Measurements from ENCODE around the gene YTHDC1.
A peak's percentile ranks its signal among the peaks of the same experiment; 100 is the strongest.
"Not testable (repeated sequence)": the region's sequence is repeated elsewhere in the genome, so short reads cannot be mapped to it uniquely, and the experiment has no call there.

The YTHDC1 gene

DNA sequence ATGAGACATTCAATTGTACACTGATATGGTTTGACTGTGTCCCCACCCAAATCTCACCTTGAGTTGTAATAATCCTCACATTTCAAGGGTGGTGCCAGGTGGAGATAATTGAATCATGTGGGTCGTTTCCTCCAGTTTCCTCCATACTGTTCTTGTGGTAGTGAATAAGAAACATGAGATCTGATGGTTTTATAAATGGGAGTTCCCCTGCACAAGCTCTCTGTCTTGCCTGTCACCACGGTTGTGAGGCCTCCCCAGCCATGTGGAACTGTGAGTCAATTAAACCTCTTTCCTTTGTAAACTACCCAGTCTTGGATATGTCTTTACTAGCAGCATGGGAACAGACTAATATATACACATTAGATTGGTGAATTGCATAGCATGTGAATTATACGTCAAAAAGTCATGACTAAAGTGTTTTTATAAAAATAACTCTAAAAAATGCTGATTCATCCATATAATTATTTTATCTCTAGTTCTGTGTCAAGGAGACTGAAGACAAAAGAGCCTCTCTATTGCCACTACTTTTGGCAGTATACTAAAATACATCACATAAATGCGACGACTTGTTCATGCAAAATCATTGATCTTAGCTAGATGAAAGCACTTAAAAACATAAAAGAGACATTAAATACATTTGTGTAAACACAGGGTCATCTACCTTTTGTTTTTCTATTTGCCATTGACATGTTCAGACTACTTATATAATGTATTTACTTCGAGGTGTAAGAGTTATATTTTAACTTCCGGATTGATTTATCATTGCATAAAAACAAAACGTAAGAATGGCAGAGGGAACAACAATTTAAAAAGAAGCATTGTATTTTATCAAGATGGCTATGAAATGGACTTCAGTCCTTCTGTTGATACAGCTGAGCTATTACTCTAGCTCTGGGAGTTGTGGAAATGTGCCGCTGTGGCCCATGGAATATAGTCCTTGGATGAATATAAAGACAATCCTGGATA is 50.1 kb downstream of the YTHDC1 start:
- no peak overlapping the region for H3K27ac Mint-ChIP-seq
- H3K9me3 Mint-ChIP-seq = peaks cover 10% of the 10 kb centered on the region
- DNase-seq (ENCODE audit: low spot score) = peak; percentile 12
- H3K4me1 Mint-ChIP-seq (ENCODE audit: low read depth) = peaks cover 2% of the 10 kb centered on the region
- H3K4me3 Mint-ChIP-seq = no peak overlapping the region
- no peaks in the 10 kb centered on the region for H3K36me3 Mint-ChIP-seq (ENCODE audit: low read depth)
- H3K27me3 Mint-ChIP-seq (ENCODE audit: low read depth) = peaks cover 5% of the 10 kb centered on the region

DNA sequence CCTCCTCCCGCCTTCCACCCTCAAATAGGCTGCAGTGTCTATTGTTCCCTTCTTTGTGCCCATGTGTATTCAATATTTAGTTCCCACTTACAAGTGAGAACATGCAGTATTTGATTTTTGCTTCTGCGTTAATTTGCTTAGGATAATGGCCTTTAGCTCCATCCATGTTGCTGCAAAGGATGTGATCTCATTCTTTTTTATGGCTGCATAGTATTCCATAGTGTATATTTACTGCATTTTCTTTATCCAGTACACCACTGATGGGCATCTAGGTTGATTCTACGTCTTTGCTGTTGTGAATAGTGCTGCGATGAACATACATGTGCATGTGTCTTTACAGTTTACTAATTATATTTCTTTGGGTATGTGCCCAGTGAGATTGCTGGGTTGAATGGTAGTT is 52.8 kb downstream of the YTHDC1 start:
- Mint-ChIP-seq H3K4me1 (ENCODE audit: low read depth) (peaks cover 2% of the 10 kb centered on the region), H3K36me3 (ENCODE audit: low read depth) (no peaks in the 10 kb centered on the region), H3K27ac (no peak overlapping the region), H3K9me3 (peaks cover 10% of the 10 kb centered on the region), H3K27me3 (ENCODE audit: low read depth) (no peaks in the 10 kb centered on the region), H3K4me3 (no peak overlapping the region)
- no peak for DNase-seq (ENCODE audit: low spot score)

DNA sequence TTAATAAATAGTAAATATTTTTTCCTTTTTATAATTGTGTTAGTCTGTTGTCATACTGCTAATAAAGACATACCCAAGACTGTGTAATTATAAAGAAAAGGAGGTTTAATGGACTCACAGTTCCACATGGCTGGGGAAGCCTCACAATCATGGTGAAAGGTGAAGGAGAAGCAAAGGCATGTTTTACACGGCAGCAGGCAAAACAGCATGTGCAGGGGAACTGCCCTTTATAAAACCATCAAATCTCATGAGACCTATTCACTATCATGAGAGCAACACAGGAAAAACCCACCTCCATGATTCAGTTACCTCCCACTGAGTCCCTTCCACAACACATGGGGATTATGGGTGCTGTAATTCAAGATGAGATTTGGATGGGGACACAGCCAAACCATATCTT is 58.6 kb downstream of the YTHDC1 start:
- Mint-ChIP-seq H3K36me3 (ENCODE audit: low read depth) (no peaks in the 10 kb centered on the region), H3K27me3 (ENCODE audit: low read depth) (peaks cover 7% of the 10 kb centered on the region), H3K27ac (no peak overlapping the region), H3K9me3 (no peaks in the 10 kb centered on the region), H3K4me1 (ENCODE audit: low read depth) (no peaks in the 10 kb centered on the region), H3K4me3 (no peak overlapping the region)
- no peak for DNase-seq (ENCODE audit: low spot score)

DNA sequence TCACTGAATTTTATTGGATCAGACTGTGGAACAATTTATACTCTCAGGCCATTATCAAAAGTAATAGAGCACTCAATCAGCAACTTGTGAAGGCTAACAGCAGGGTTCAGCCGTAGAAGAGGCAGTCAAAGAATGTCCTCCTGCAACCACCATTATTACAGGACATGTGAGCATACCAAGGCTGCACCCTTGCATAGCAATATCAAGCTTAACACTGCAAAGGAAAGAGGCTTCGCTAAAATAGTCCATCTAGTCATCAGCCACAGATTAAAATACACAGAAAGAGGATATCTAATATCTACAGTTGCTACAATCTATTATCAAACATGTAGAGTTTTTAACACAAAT is 61.5 kb downstream of the YTHDC1 start:
- Mint-ChIP-seq H3K27ac (no peak overlapping the region), H3K4me1 (ENCODE audit: low read depth) (no peaks in the 10 kb centered on the region), H3K4me3 (no peak overlapping the region), H3K27me3 (ENCODE audit: low read depth) (peaks cover 7% of the 10 kb centered on the region), H3K36me3 (ENCODE audit: low read depth) (no peaks in the 10 kb centered on the region), H3K9me3 (no peaks in the 10 kb centered on the region)
- DNase-seq (ENCODE audit: low spot score) = no peak

DNA sequence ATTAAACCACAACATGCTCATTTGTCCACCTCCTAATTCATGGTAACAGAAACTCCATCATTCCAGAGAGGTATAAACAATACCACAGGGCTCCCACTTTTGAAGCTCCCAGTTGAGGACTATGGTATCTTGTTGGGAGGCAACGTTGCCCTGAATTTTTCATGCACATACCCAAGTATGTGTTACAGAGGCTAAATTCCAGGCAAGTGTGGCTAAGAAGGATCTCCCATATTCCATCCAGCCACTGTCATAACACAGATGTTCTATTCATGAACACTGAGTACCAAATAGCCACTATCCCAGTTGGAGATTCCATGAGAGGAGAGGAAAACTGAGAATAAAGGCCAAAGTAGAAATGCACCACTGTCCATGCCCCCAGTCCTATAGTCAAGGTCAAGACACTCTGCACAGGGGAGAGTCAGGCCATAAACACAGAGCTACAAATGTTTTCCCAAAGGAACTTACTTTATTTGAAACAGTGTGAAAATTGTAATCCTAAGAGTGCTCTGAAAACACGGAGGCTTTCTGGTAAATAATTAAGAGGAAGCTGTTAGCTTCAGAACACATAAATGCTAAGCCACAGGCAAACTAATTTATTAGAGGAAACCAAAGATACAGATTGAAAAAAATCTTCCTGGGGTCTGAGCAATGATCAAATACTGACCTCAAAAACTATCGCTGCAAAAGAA is 62.0 kb downstream of the YTHDC1 start:
- H3K27me3 Mint-ChIP-seq (ENCODE audit: low read depth) = peaks cover 7% of the 10 kb centered on the region
- DNase-seq (ENCODE audit: low spot score) = no peak

DNA sequence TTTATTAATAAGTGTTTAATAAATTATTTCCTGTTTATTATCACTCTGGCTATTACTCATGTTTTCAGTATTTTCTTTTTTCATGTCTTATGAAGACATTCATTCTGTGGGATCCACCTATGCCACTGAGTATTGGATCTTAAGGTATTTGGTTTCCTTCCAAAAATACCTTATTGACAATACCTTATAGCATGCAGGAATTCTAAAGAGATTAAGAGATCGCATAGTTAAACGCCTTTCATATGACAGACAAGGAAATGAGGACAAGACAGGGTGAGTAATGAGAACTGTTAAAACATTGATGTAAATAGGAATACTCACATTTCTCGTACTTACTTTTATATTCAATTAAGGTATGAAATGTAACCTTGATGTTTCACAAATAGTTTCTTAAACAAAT is 66.2 kb downstream of the YTHDC1 start:
- Mint-ChIP-seq H3K27me3 (ENCODE audit: low read depth) (peaks cover 3% of the 10 kb centered on the region), H3K4me1 (ENCODE audit: low read depth) (no peaks in the 10 kb centered on the region), H3K4me3 (no peak overlapping the region), H3K27ac (no peak overlapping the region), H3K9me3 (no peaks in the 10 kb centered on the region), H3K36me3 (ENCODE audit: low read depth) (no peaks in the 10 kb centered on the region)
- DNase-seq (ENCODE audit: low spot score) = no peak

More for the DNA sequence above, 62.0 kb downstream of the YTHDC1 start:
- H3K27ac Mint-ChIP-seq = no peak overlapping the region
- no peak overlapping the region for H3K4me3 Mint-ChIP-seq
- H3K9me3 Mint-ChIP-seq = no peaks in the 10 kb centered on the region
- H3K36me3 Mint-ChIP-seq (ENCODE audit: low read depth) = no peaks in the 10 kb centered on the region
- H3K4me1 Mint-ChIP-seq (ENCODE audit: low read depth) = no peaks in the 10 kb centered on the region

- no peaks in the 10 kb centered on the region for H3K36me3 Mint-ChIP-seq (ENCODE audit: low read depth)
- H3K27me3 Mint-ChIP-seq (ENCODE audit: low read depth) = peaks cover 3% of the 10 kb centered on the region
- no peaks in the 10 kb centered on the region for H3K9me3 Mint-ChIP-seq
- H3K4me1 Mint-ChIP-seq (ENCODE audit: low read depth) = no peaks in the 10 kb centered on the region
- H3K27ac Mint-ChIP-seq = no peak overlapping the region
- DNase-seq (ENCODE audit: low spot score) = no peak
- no peak overlapping the region for H3K4me3 Mint-ChIP-seq
Observed at GRCh38 chr4:68283095-68283494, 66.8 kb downstream of the YTHDC1 start.

DNA sequence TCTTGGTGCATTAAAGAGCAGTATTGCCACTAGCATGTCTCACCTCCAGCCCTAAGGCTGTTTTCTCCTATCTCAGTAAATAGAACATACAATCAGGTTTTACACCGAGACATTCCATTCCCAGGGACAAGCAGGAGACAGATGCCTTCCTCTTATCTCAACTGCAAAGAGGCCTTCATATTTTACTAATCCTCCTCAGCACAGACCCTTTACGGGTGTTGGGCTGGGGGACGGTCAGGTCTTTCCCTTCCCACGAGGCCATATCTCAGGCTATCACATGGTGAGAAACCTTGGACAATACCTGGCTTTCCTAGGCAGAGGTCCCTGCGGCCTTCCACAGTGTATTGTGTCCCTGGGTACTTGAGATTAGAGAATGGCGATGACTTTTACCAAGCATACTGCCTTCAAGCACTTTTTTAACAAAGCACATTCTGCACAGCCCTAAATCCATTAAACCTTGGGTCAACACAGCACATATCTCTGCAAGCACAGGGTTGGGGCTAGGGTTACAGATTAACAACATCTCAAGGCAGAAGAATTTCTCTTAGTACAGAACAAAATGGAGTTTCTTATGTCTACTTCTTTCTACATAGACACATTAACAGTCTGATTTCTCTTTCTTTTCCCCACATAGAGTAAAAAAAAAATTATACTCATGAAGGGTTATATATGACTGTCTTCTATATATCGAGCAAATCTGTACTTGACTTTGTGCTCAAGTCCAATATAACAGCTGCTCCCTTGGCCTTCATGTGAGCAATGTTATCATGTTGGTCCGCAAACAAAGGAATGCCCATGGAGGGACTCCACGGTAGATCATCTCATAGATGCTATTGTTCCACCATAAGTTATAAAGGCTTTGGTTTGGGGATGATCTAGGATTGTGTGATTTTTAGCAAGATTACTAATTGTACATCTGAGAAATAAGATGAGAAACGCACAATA is 67.8 kb downstream of the YTHDC1 start:
- not testable (repeated sequence) for H3K27ac Mint-ChIP-seq; H3K36me3 Mint-ChIP-seq (ENCODE audit: low read depth); H3K9me3 Mint-ChIP-seq; H3K4me1 Mint-ChIP-seq (ENCODE audit: low read depth); H3K27me3 Mint-ChIP-seq (ENCODE audit: low read depth); H3K4me3 Mint-ChIP-seq; DNase-seq (ENCODE audit: low spot score)

- no peaks in the 10 kb centered on the region for H3K9me3 Mint-ChIP-seq
- no peaks in the 10 kb centered on the region for H3K4me1 Mint-ChIP-seq (ENCODE audit: low read depth)
- DNase-seq (ENCODE audit: low spot score) = no peak
- H3K27ac Mint-ChIP-seq = no peak overlapping the region
- H3K36me3 Mint-ChIP-seq (ENCODE audit: low read depth) = no peaks in the 10 kb centered on the region
- H3K4me3 Mint-ChIP-seq = no peak overlapping the region
- no peaks in the 10 kb centered on the region for H3K27me3 Mint-ChIP-seq (ENCODE audit: low read depth)
Observed at GRCh38 chr4:68278029-68278428, 71.9 kb downstream of the YTHDC1 start.

DNA sequence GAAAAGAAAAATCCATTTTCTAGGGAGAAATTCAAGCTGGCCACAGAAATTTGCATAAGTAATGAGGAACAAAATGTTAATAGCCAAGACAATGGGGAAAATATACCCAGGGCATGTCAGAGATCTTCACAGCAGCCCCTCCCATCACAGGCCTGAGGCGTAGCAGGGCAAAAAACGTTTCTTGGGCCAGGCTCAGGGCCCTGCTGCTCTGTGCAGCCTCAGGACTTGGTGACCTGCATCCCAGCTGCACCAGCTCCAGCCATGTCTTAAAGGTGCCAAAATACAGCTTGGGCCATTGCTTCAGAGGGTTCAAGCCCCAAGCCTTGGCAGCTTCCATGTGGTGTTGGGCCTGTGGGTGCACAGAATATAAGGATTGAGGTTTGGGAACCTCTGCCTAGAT is 72.3 kb downstream of the YTHDC1 start:
- no peak for DNase-seq (ENCODE audit: low spot score)
- H3K27ac Mint-ChIP-seq = no peak overlapping the region

GRCh38 chr4:68272860-68273259 is 77.0 kb downstream of the YTHDC1 start:
- no peaks in the 10 kb centered on the region for H3K36me3 Mint-ChIP-seq (ENCODE audit: low read depth)
- peaks cover under 1% of the 10 kb centered on the region for H3K4me1 Mint-ChIP-seq (ENCODE audit: low read depth)
- no peak overlapping the region for H3K27ac Mint-ChIP-seq
- no peak overlapping the region for H3K4me3 Mint-ChIP-seq
- H3K9me3 Mint-ChIP-seq = peaks cover 4% of the 10 kb centered on the region
- no peak for DNase-seq (ENCODE audit: low spot score)
- no peaks in the 10 kb centered on the region for H3K27me3 Mint-ChIP-seq (ENCODE audit: low read depth)

More for the DNA sequence above, 72.3 kb downstream of the YTHDC1 start:
- H3K27me3 Mint-ChIP-seq (ENCODE audit: low read depth) = no peaks in the 10 kb centered on the region
- H3K4me3 Mint-ChIP-seq = no peak overlapping the region
- no peaks in the 10 kb centered on the region for H3K9me3 Mint-ChIP-seq
- no peaks in the 10 kb centered on the region for H3K4me1 Mint-ChIP-seq (ENCODE audit: low read depth)
- H3K36me3 Mint-ChIP-seq (ENCODE audit: low read depth) = no peaks in the 10 kb centered on the region

DNA sequence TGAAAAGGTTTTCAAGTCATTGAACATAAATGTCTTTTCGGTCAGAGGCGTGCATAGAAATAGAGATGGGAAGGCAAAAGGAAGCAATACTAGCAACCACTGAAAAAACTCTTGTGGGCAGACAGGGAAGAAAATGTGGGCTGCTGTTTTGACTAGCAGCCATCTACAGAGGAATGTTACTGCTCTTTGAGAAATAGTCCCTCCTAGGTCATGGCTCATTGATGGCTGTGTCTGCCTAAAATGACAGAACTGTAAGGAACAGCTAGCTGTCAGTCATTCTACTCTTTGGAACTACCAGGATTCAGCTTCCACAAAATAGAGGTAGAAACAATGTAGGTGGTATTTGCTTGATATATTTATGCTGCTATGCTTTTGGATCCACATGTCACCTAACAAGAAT is 77.5 kb downstream of the YTHDC1 start:
- Mint-ChIP-seq H3K9me3 (peaks cover 7% of the 10 kb centered on the region), H3K36me3 (ENCODE audit: low read depth) (no peaks in the 10 kb centered on the region), H3K4me3 (peak overlapping the region; percentile 56), H3K27me3 (ENCODE audit: low read depth) (no peaks in the 10 kb centered on the region), H3K4me1 (ENCODE audit: low read depth) (peaks cover 5% of the 10 kb centered on the region), H3K27ac (no peak overlapping the region)
- no peak for DNase-seq (ENCODE audit: low spot score)

DNA sequence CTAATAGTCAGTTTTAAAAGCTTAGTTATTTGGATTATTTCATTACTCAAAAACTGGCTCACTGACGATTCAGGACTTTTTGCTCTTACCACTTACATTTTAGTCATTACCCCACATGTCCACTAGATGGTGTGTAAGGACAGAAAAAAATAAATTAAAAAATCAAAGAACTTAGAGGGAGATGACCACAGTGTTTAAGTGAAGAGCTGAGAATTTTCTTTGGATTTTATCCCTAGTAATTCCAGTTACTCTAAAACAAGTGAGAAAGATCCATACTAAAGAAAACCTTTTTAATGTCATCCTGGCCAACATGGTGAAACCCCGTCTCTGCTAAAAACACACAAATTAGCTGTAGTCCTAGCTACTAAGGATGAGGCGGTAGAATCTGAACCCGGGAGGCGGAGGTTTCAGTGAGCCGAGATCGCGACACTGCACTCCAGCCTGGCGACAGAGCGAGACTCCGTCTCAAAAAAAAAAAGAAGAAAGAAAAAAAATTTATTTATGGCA is 78.0 kb downstream of the YTHDC1 start:
- DNase-seq (ENCODE audit: low spot score) = no peak
- H3K36me3 Mint-ChIP-seq (ENCODE audit: low read depth) = no peaks in the 10 kb centered on the region
- H3K27ac Mint-ChIP-seq = no peak overlapping the region
- H3K27me3 Mint-ChIP-seq (ENCODE audit: low read depth) = no peaks in the 10 kb centered on the region
- H3K4me3 Mint-ChIP-seq = peak overlapping the region; percentile 56
- peaks cover 5% of the 10 kb centered on the region for H3K4me1 Mint-ChIP-seq (ENCODE audit: low read depth)
- peaks cover 7% of the 10 kb centered on the region for H3K9me3 Mint-ChIP-seq
